GM11168 (cell line): Measurements from ENCODE around the gene AMBP.
"Not testable (repeated sequence)": the region's sequence is repeated elsewhere in the genome, so short reads cannot be mapped to it uniquely, and the experiment has no call there.

Source experiments
- in situ Hi-C: fragments of 300-500 bp; cut with MboI; formaldehyde crosslinking; loops from one replicate; pipeline ENCODE4 v1.12.0; 2022; ENCODE audit warnings: low sequenced_read_pairs; ENCODE audit not compliant: unreplicated experiment

The AMBP gene

DNA sequence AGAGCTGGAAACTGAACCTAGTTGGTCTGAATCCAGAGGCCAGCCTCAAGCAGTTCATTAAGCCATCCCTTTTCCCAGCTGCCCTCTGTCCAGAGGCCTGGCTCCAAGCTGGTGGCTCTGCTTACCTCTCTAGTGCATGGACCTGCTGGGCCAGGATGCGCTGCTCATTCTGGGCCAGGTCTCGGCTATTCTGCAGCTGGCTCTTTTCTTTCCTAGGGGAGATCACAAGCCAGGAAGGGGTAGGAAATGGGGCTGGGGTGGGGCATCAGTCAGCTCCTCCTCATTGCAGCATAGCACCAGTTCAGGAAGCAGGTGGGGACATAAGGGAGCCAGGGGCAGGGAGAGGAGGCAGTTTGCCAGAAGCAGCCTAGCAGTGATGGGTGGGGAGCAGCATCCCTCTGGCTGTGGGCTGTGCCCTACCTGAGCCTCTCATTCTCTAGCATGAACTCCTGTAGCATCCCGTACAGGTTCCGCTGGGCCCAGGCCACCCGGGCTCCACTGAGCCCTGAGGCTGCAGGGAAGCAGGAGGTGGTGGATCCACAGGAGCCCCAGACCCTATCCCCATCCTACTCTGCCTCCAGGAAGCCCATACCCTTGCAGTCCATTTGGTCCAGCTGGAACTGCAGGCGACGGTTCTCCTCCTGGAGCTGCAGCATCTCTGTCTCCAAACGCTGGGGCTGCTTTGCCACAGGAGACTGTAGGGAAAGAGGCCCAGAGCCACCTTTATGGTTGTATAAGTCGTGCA, 15.8 kb upstream of the AMBP start:
- in situ Hi-C loops: no loop called here

DNA sequence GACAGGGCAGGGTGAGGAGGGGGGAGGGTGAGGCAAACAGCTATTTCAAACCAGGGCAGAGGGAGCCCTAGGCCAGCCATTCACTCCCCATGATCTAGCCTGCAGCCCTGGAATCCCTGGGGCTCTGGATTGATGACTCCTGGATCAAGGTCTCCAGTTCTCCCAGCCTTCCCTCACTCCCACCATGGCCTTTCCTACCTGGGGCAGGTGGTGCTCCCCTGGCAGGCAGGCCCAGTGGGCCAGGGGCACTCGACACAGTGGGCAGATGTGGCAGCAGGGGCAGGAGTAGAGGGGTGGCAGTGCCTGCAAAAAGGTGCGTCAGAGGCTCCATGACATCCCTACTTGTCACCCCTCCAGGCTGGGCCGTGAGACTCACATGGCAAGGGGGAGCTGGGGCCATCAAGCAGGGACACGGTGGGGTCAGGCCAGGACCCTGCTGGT, 15.0 kb upstream of the AMBP start:
- in situ Hi-C loops: no loop called here

DNA sequence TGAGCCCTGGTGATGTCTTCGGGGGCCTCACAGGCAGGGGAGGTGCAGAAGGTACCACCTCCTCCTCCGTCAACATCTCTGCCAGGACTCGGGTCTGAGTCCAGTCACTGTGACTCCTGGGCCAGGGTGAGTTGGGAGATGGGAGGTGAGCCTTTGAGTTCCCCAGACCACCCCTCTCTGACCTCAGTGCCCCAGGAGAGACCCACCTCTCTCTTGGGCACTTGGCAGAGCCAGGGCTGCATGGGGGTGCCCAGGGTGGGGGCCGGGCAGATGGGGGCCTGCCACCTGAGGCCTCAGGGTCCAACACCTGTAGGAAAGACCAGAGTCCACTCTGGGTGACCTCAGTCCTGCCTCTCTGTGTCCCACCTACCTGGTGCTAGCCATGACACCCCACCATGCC, 14.2 kb upstream of the AMBP start:
- in situ Hi-C loops: no loop called here

DNA sequence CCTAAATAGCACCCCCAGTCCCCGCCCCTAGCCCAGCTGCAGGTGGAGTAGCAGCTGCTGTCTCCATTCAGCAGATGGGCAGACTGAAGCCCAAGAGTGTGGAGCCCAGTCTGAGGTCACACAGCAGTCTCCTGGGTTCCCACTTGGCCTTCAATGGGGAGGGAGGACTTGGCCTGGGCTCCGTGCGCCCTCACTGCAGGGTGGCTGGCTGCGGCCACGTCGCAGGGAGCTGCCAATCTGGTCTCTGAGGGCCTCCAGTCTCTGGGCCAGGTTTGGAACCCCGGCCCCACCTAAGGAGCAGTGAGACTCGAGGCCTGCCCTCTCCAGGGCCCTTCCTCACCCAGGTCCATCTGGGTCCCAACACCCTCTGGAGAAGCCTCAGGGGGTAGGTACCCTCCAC, 13.6 kb upstream of the AMBP start:
- in situ Hi-C loops: no loop called here

DNA sequence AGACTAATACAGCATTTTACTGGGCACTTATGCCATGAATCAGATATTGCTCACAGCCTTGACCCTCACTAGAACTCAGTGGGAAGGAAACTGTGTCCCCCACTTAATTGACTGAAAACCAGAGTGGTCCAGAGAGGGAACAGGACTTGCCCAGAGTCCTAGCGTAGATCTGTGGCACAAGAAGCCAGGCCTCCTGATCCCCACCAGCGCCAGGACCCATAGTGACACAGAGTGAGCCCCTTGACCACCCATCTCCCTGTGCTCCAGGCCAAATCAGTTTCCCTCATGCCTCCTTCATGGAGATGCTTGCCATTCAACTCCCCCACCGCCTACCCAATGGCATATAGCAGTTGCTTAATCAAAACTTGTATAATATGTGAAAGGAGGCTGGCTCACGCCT, 12.7 kb upstream of the AMBP start:
- in situ Hi-C loops: no loop called here

DNA sequence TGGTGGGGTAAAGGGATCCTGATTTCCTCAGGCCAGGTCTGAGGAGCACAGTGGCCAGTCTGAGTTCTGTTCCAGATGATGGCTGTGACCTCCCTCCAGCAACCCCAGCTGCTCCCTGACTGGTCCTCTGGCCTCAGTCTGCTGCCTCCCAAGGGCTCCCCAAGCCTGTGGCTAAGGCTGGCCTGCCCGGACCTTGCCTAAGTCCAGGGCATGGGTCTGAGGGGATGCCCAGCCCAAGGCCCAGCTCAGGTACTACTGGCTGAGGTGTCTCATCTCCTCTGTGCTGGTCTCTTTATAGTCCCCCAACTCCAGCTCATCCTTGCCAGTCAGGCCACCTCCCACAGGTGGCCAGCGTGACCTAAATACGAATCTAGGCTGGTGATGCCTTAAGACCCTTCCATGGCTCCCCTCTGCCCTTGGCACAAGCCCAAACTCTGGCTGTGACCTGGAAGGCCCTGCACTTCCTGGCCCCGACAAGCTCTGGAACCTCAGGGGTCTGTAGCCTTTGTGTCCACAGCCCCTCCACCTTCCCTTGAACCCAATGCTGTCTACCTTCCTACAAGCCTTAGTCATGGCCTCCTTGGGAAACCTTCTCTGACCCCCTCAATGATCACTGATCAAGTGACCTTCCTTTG, 11.2 kb upstream of the AMBP start:
- in situ Hi-C loops: no loop called here

DNA sequence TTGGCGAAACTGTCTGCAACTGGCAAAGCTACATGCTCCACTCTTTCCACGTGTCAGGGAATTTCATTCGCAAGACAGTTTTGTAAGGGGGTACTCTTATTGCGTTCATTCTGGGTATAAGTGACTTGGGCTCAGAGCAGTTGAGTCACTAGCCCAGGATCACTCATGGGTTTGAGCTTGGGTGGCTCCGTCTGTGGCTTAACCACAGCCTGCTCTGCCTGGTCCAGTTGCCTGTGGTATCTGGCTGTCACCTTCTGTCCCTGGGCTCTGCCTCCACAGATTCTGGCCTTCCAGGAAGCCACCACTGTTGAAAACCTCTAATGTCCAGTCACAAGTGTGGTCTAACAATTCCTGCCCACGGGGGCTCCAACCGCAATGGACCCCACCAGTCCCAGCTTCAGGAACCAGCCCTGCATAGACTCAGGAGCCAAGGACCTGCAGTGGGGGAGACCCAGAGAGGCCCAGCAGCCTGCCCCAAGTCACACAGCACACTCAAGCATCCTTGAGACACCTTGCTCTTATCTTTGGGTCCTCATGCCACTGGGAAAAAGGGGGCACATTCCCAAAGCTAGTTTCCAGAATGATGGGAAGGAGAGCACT, 10.6 kb upstream of the AMBP start:
- in situ Hi-C loops: no loop called here

DNA sequence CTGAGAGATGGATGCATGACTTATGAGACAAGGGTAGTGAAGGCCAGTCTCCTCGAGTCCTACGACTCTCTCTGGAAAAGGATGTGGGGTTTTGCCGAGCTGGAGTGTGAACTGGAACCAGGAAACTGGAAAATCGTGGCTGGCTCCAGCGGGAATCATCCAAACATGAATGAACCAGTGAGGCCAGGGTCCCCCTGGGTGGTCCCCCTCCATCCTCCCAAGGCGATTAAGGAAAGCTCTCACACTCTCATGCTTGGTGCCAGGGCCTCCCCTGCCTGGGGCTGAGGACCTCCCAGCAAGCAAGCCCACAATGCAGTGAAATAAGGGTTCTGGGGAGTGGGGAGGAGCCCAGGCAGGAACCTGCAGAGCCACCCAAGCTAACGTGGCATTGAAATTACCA, 9.6 kb upstream of the AMBP start:
- in situ Hi-C loops: no loop called here

DNA sequence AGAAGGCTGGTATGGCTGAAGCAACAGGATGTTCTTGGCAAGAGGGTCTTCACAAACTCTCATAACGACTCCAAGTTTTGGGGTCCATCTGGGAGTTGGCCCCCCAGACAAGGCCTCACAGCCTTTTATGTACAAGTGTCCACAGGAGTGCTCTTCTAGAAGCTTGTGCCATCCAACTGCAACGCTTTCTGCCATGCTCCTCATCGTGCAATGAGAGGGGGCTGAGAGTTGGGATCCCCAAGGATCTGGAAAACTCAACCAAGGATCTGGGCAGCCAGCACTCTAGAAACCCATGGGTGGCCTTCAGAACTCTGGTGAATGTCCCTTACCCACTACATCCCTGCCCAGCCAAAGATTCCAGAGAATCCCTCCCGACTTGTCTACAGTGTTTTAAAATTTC, 8.5 kb upstream of the AMBP start:
- in situ Hi-C loops: no loop called here

DNA sequence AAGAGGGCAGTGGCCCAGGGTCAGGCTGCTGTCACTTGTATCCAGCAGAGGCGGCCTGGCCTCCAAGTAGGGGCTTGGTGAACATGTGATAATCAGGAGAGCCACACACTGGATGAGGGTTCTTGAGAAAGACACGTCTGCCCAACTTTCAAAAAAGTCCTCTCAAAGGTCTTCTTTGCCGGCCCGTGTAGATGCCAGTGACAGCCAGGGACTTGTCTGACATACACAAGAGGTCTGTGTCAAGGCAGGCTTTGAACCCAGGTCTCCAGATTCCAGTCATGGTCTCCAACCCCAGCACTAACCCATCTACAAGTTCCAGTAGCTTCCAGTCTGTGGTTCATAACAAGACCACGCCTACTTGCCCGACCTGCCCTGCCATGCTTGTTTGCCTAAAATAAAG, 7.9 kb upstream of the AMBP start:
- in situ Hi-C loops: no loop called here

DNA sequence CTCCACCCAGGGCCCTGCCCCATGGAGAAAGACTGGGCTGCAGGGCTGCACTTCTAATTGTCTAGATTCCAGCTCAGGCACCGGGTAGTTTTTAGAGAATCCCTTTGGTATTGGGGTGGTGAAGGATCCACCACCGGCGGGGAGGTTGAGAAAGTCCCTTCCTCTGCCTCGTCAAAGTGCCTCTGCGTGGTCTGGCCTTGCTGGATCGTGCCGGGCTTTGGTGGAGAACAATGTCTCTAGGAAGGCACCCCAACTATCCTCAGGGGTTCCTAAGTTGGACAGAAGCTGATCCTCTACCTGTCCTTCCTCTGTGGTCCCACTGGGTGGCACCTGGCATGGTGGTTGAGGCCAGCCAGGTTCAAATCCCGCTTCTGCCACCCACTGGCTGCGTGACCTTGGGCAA, 7.3 kb upstream of the AMBP start:
- in situ Hi-C loops: no loop called here

DNA sequence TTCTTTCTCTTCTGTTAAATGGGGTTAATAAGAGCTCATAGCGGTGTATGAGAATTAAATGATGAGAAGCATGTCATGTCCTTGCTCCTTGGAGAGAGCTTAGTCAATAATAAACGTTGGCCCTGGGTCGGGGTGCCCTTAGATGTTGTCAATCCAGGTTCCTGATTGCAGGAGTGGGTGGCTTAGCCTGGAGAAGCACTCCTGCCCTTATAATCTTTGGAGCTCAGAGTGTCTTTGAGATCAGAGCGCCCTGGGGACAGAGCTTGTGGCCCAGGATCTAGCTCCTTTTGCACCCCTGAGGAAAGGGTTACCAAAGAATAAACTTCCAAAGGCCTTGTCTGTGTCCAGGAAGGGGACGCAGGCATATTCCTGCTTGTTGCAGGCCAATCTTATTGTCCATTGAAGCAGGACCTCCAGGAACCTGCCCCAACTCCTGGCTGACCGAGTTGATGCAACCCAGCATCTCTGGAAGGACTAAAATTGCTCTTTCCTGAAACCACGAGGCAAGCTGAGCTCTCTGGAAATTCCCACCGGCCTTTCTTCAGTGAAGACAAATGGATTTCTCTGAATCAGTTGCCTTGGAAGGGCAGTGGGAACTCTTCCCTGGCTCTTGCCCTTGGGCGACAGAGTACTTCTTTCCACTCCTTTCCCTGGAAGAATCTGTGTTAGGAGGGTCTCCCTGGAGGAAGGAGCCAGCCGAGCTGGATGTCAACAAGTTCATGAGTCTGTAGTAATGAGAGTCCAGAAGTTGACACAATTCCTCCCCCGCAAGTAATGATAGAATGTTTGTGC, 6.4 kb upstream of the AMBP start:
- in situ Hi-C loops: no loop called here

DNA sequence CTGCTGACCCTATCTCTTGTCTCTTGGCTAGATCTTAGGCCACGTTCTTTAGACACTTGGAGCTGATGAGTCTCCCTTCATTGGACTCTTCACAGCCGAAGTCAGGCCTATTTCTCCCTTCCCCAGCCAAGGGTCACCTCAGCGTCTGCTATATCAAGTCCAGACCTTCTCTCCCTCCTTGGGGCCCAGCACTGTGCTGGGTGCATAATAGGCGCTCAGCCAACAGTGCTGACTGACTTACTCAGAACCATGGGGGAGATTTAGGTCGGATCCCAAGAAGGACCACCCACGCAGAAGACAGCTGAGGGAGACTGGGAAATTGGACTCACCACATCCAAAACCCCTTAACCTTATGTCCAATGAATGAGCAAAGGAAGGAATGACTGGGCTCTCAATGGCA, 5.6 kb upstream of the AMBP start:
- in situ Hi-C loops: no loop called here

DNA sequence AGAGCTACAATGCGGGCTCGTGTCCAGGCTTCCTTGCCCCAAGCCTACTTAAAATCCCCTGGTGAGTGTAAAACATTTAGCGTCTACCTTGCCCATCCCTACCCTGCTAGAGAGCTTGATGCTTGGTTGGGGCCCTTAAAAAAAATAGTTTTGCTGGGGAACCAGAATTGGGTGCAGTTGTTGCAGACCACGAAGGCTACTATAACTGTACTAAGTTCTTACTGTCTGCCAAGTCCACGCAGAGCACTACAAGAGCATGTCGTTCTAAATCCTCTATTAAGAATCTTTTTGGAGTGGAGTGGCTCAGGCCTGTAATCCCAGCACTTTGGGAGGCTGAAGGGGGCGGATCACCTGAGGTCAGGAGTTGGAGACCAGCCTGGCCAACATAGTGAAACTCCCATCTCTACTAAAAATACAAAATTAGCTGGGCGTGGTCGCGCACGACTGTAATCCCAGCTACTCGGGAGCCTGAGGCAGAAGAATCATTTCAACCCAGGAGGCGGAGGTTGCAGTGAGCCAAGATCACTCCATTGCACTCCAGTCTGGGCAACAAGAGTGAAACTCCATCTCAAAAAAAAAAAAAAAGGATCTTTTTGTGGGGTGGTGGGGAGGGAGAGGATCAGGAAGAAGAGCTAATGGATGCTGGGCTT, 4.8 kb upstream of the AMBP start:
- in situ Hi-C loops: not testable (repeated sequence)

DNA sequence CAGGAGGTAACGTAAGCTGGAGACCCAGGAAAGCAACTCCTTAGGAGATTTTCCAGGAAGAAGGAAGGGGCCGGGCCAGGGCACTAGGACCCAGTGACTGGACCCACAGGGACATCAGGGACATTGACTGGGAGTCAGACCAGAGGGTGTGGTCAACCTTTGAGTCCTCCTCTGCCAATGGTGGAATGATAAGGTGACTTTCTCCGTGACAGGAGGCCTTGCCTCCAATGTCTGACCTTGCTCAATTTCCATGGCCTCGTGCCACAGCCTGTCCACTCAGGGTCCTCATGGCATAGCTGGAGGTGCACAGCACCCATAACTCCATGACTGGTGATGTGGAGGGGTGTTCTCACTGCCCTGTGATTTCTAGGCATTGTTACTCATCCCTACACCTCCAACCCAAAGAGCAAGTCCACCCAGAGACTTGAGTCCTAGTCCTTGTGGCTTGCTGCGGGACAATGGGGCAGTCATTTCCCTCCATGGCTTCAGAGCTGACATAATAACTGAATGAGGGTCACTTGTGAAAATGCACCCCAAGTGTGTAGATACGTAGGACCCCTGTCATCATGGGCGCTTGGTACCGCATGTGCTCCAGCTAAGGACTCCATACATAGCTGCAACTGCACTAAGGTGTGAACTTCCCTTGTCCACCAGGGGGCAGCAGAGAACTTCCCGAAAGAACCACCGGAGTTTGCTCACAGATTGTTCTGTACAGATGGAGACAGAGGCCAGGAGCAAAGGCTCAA, 4.1 kb upstream of the AMBP start:
- in situ Hi-C loops: no loop called here

DNA sequence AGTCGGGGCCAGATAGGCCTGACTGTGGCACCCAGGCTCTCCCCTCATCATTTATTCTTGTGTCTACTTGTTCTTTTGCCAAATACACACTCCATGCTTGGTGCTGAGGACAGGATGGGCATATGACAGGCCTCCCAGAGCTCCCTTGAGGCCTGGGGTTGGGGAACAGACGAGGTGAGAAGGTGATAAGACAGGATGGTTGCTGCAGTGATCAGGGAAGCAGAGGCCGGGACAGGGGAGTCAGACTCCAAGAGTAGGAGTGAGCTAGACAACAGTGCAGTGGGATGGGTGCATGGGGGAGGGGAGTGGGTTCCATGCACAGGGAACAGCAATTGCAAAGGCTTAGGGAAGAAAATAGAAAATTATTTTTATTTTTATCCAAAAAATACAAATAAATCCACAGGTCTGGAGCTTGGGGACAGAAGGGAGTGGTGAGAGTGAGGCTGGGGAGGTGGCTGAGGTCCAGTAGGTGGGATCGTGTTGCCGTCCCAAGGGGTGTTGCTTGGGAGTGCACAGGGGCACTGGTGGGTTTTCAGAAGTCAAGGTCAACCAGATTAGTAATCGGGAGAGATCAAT, 3.4 kb upstream of the AMBP start:
- in situ Hi-C loops: no loop called here

DNA sequence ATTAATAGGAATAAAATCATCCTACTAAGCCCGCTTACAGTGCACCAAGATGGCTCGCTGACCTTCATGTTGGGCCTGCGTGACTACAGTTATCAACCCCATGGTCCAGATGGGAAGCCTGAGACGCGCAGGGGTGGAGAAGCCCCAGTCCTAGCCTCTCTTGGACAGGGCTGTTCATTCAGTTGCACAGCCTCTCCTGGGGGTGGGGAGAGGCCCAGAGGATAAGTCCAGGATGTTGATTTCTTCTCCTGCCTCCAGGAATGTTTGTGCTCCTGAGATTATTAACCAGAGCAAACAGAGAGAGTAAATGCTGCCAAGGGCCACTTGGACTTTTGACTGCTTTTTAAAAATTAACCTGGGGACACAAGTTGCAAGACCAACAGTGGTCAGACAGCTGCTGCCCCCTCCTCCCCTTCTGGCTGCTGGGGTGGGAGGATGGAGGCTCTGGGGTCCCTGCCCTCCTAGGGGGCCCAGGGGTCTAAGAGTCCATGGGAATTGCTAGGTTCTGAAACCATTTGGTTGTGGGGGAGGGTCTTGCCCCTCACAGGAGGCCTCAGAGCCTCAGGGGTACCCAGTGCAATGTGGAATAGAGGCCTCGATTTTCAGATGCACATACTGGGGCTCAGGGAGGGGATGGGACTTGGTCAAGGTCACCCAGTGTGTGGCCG, 2.8 kb upstream of the AMBP start:
- in situ Hi-C loops: no loop called here

DNA sequence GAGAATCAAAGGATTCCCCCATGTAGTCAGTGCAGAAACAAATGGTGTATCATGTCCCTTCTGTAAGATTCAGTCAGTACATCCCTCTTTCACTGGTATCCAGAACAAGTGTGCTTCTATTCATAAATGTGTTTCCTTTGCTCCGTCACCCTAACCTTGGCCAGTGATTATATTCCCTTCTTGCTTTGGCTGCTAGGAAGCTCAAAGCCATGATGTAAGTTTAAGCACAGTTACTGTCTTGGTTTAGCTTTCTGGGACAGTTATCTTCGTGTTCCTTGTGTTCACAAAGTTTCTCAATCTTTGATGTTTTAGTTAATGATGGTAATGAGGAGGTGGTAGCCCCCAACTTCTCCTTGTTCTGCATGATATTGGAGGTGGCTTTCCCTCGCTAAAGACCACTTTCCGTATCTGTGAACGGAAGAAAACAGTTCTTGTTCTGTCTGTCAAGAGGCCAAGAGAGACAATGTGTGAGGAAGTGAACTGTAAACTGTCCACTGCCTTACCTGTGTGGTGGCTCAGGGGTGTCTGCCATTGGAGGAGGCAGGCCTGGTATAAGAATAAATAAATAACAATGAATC, 2.2 kb upstream of the AMBP start:
- in situ Hi-C loops: no loop called here

DNA sequence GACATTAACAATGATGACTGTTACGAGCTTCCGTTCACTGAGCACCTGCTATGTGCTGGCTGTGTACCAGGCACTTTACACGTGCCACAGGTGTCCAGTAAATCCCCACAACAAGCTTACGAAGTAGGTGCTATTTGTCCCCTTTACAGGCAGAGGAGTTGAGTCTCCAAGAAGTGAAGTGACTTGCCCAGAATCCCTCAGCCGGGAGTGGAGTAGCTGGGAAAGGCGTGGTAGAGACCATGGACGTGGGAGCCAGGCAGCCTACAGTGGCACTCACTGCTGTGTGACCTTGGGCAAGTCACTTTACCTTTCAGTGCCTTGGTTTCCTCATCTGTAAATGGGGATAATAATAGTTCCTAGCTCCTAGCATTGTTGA, 669 bp upstream of the AMBP start:
- in situ Hi-C loops: no loop called here
